ENCODE data around the gene CD226.

CD226 gene

DNA sequence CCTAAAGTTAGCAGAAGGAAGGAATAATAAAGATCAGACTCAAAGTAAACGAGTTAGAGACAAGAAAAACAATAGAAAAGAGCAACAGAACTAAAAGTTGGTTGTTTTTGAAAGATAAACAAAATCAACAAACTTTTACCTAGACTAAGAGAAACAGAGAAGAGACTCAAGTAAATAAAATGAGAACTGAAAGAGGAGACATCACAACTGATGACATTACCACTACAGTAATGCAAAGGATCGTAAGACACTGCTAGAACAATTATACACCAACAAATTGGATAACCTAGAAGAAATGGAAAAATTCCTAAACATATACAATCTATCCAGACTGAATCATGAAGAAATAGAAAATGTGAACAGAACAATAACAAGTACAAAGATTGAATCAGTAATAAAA is 139.3 kb downstream of the CD226 start:
- DNase-seq (ENCODE audit: low read depth in 1 of 2, low spot score in 1 of 2): no peak
- TF ChIP-seq JUND (IDR thresholded peaks at IDR 0.05; ENCODE audit: low read depth): no peak
- in situ Hi-C loops (cut with HindIII; ENCODE audit: low pct_unique_long_range_greater_than_20kb, low sequenced_read_pairs): no loop called here

DNA sequence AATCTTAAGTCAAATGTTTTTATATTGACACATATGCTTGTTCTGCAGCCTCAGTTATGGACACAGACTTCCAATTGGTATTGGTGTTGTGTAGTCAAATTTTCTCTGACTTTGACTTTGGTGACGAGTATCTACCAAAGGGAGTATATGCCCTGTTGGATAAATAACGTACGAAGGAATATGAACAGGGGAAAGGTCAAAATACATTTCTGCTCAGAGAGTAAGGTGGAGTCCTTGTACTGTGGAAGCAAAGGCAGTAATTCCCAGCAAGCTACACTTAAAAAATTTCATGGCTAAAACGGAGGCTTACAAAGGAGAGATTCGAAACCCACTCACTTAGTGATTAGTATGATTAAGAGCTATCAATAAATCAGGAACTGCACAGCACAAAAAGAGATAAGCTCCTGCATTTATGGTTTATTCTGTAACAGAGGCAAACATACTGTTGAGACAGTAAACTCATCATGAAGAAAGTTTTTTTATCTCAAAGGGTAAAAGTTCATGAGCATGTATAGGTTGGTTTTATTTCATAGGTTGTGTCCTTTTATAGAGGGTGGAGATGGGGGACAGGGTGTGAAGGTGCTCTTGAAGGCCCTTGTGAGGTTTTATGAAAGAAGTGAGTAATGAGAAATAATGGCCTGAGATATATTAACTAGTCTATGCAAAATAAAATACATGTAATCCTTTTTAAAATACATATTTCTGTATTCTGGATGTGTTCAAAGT is 142.7 kb downstream of the CD226 start:
- no peak for TF ChIP-seq JUND (IDR thresholded peaks at IDR 0.05; ENCODE audit: low read depth)
- in situ Hi-C loops (cut with HindIII; ENCODE audit: low pct_unique_long_range_greater_than_20kb, low sequenced_read_pairs): no loop called here
- no peak for DNase-seq (ENCODE audit: low read depth in 1 of 2, low spot score in 1 of 2)

All from T47D (cell line).